Left ventricle myocardium inferior (tissue), 1 donor: ENCODE results near the gene MEF2D. TPM values are rescaled to one million over a fixed set of nuclear protein-coding genes. Genes with fewer than 3 reads are reported as not detected.
A peak's percentile ranks its signal among the peaks of the same experiment; 100 is the strongest.

Experiments
- DNase-seq: peaks from one replicate; pipeline ENCODE4 v3.0.0-alpha.2; 2020
- H3K27ac ChIP-seq: fragments of 200-600 bp; replicated peaks from 2 replicates; pipeline ENCODE4 v1.8.0; 2021
- H3K27me3 ChIP-seq: fragments of 200-600 bp; 2 replicates; pipeline ENCODE4 v1.8.0; 2021; ENCODE audit warnings: low read depth
- H3K36me3 ChIP-seq: fragments of 200-600 bp; 2 replicates; pipeline ENCODE4 v1.8.0; 2021
- H3K4me1 ChIP-seq: fragments of 200-600 bp; 2 replicates; pipeline ENCODE4 v1.8.0; 2021
- H3K4me3 ChIP-seq: fragments of 200-600 bp; 2 replicates; pipeline ENCODE4 v1.8.0; 2021; ENCODE audit warnings: mild to moderate bottlenecking, moderate library complexity
- H3K9me3 ChIP-seq: fragments of 200-600 bp; replicated peaks from 2 replicates; pipeline ENCODE4 v1.8.0; 2021
- intact Hi-C: fragments of 100-400 bp; cut with micrococcal nuclease; formaldehyde crosslinking; loops from one replicate; pipeline ENCODE4 v1.11.0; 2022
- total RNA-seq: library from RNA; stranded (reverse); fragmentation: NEBNext Ultra II Directional; extraction: Animal tissue kit (Norgen Biotek cat#: 25700); gene quantifications from one replicate; pipeline ENCODE4 v1.2.1, GENCODE V29; 2021
- TF ChIP-seq, protein P1 (sequence below): fragments of 200-600 bp; IDR thresholded peaks from 2 replicates; pipeline ENCODE4 v1.8.0; 2021; ENCODE audit warnings: antibody characterized with exemption, mild to moderate bottlenecking, borderline replicate concordance
- donor health status: DM: no; HTN: yes; CAD: no; lungs with severe emphysema.

Gene MEF2D
- total RNA-seq, 1 donor from 2014 or later = 96.8 TPM

DNA sequence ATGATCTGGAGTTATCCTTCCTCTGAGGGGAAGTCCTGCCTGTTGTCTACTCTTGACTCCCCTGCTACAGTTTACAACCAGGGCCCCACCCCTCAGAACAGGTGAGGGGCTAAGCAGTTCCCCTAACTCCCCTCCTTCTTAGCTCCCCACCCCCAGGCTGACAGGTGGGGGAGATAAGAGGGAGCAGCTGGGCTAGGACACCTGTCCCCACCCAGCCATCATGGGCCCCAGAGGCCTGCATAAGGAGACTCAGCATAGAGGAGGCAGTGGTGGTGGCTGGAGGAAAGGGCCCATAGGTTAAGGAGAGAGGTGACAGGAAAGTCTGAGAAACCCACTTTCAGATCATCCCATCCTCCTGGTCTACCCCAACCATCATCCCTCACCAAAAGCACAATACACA lies 6.8 kb downstream of the MEF2D start:
- H3K4me3 ChIP-seq = peak overlapping the region; percentile 98

DNA sequence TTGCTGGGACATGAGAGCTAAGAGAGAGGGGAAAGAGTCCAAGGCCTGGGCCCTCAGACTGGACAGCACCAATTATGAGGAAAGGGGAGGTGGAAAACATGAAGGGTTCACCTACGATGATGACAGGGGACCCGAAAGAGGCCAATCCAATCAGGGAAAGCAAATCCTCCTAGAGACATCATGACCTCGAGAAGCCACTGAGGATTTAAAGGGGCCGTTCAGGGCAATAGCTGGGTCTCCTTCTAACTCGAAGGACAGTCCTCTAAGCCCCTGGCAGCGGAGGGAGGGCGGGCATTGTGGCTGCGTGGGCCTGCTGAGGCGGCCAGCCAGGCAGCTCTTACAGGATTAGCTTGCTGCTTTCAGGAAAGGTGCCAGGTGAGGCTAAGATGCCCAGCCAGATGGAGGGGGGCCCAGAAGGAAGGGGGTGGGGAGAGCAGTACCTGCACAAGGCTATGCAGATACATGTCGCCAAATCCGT lies 7.4 kb downstream of the MEF2D start:
- H3K9me3 ChIP-seq = no peaks in the 10 kb centered on the region
- H3K4me3 ChIP-seq = peak overlapping the region; percentile 98
- H3K4me1 ChIP-seq = peaks cover 100% of the 10 kb centered on the region
- TF ChIP-seq, protein P1, sequence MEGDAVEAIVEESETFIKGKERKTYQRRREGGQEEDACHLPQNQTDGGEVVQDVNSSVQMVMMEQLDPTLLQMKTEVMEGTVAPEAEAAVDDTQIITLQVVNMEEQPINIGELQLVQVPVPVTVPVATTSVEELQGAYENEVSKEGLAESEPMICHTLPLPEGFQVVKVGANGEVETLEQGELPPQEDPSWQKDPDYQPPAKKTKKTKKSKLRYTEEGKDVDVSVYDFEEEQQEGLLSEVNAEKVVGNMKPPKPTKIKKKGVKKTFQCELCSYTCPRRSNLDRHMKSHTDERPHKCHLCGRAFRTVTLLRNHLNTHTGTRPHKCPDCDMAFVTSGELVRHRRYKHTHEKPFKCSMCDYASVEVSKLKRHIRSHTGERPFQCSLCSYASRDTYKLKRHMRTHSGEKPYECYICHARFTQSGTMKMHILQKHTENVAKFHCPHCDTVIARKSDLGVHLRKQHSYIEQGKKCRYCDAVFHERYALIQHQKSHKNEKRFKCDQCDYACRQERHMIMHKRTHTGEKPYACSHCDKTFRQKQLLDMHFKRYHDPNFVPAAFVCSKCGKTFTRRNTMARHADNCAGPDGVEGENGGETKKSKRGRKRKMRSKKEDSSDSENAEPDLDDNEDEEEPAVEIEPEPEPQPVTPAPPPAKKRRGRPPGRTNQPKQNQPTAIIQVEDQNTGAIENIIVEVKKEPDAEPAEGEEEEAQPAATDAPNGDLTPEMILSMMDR = no peak
- H3K36me3 ChIP-seq = no peaks in the 10 kb centered on the region
- peak overlapping the region; percentile 100 for H3K27ac ChIP-seq
- DNase-seq = no peak
- no peaks in the 10 kb centered on the region for H3K27me3 ChIP-seq
- intact Hi-C loops = no loop called here

More for the DNA sequence above, 6.8 kb downstream of the MEF2D start:
- Histone ChIP-seq H3K27ac (peak overlapping the region; percentile 100), H3K4me1 (peaks cover 100% of the 10 kb centered on the region), H3K27me3 (no peaks in the 10 kb centered on the region), H3K9me3 (no peaks in the 10 kb centered on the region), H3K36me3 (no peaks in the 10 kb centered on the region)
- intact Hi-C loops = no loop called here
- TF ChIP-seq, protein P1 = no peak
- no peak for DNase-seq

DNA sequence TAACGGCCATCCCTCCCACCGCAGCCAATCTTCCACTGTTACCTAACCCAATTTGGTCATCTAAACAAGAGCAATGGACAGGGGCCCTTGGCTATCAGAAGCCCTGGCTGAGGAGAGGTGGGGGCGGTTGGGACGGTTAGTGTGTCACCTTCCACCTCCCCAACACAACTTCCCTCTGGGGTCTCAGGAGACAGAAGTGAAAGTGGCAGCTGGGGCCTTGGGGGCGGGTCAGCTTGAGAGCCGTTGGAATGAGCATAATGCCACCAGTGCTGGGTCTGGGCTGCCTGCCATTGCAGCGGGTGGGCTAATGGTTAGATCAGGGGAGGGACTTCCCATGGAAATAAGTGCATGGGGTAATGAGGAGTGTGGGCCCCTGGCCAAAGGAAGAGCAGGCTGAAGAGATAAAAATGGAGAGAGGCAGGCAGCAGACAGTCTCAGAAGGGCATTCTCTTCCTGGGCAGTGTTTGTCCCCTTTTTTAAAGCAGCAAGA lies 7.9 kb downstream of the MEF2D start:
- Histone ChIP-seq H3K36me3 (no peaks in the 10 kb centered on the region), H3K4me1 (peaks cover 100% of the 10 kb centered on the region), H3K4me3 (peak overlapping the region; percentile 98), H3K27me3 (no peaks in the 10 kb centered on the region), H3K27ac (peak overlapping the region; percentile 100), H3K9me3 (no peaks in the 10 kb centered on the region)
- TF ChIP-seq, protein P1 = no peak
- DNase-seq = peak; percentile 61
- intact Hi-C loops = no loop called here

DNA sequence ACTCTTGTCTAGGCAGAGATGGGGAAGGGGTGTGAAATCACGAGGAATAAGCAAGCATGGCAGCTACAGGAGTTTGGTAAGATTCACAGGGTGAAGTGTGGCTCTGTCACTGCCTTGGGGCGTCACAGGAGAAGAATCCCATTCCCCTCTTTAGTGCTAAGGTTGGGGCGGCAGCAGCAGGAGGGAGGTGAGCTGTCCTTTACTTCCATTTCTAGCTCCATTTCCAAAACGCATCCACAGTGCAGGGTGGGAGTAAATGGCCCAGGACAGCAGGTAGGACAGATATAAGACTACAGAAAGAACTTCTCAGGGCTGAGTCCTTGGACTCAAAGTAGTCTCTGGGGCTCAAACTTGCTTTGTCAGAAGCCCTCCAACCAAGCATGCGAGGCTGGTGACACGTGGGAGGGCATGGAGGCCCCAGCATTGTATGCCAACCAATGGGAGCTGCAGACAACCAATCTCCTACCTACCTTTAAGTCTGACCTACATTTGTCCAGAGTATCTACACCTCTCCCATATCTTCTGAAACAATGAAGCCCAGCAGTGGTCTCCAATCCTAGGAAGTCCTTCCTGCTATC lies 8.5 kb downstream of the MEF2D start:
- no peak for DNase-seq
- H3K9me3 ChIP-seq = no peaks in the 10 kb centered on the region
- peaks cover 100% of the 10 kb centered on the region for H3K4me1 ChIP-seq
- peak overlapping the region; percentile 100 for H3K27ac ChIP-seq
- H3K4me3 ChIP-seq = peak overlapping the region; percentile 98
- H3K36me3 ChIP-seq = no peaks in the 10 kb centered on the region
- no peaks in the 10 kb centered on the region for H3K27me3 ChIP-seq
- intact Hi-C loops = no loop called here
- TF ChIP-seq, protein P1 = no peak

DNA sequence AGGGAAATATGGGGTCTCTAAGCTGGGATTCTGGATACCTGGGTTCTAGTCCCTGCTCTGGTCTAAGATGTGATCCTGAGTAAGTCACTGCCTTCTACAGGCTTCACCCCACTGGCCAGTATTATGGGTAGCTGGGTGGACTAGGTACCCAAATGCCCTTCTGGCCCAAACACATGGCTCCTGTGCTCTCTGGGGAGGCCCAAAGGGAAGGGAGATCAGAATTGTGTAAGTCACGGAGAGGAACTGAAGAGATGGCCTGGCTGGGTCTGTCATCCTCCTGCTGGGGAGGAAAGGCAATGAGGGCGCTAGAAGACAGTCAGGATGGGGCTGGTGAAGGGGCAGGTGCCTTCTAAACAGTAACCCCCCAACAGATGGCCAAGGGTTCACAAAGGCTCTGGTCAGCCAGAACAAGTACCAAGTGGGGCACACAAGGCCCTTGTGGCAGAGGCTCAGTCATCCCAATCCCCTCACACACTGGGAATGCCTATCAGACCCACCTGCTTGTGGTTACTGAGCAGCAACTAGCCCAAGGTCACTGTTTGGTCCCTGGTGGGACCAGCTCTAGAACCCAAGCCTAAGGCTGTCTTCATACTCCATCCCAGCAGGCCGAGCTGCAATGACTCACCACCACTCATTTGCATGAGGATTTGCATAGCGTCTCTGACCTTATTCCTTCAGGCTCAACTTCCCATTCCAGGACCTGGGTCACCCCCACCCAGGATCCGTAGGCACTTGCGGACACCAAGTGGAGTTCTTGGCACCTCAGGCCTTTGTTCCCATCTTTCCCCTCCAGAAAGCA lies 9.2 kb downstream of the MEF2D start:
- Histone ChIP-seq H3K9me3 (no peaks in the 10 kb centered on the region), H3K4me1 (peaks cover 100% of the 10 kb centered on the region), H3K27me3 (no peaks in the 10 kb centered on the region), H3K36me3 (no peaks in the 10 kb centered on the region), H3K4me3 (peak overlapping the region; percentile 98), H3K27ac (peak overlapping the region; percentile 100)
- TF ChIP-seq, protein P1 = no peak
- intact Hi-C loops = no loop called here
- no peak for DNase-seq
